Duodenal mucosa (tissue), 2 donors: ENCODE data around the gene ZCCHC14.

ENCODE experiments used
- H3K27ac ChIP-seq: one replicate; pipeline ENCODE4 v1.7.0; 2013; ENCODE audit warnings: low read depth, low read length
- H3K27me3 ChIP-seq, 2 donors: one replicate each; pipeline ENCODE4 v1.7.0; 2013; ENCODE audit warnings: low read length in 2 of 2, control low read depth in 1 of 2; ENCODE audit not compliant: insufficient read depth in 2 of 2, control insufficient read depth in 1 of 2
- H3K36me3 ChIP-seq, 2 donors: one replicate each; pipeline ENCODE4 v1.7.0; 2013; ENCODE audit warnings: low read length in 2 of 2, control low read depth in 1 of 2; ENCODE audit not compliant: insufficient read depth in 2 of 2, control insufficient read depth in 1 of 2
- H3K4me1 ChIP-seq, 2 donors: one replicate each; pipeline ENCODE4 v1.7.0; 2013; ENCODE audit warnings: low read length in 2 of 2, control low read depth in 1 of 2; ENCODE audit not compliant: insufficient read depth in 2 of 2, control insufficient read depth in 1 of 2
- H3K4me3 ChIP-seq, 2 donors: one replicate each; pipeline ENCODE4 v1.7.0; 2013; ENCODE audit warnings: low read length in 2 of 2, low read depth in 1 of 2
- H3K9ac ChIP-seq, 2 donors: one replicate each; pipeline ENCODE4 v1.7.0; 2013; ENCODE audit warnings: low read length in 2 of 2, low read depth in 1 of 2
- H3K9me3 ChIP-seq, 2 donors: one replicate each; pipeline ENCODE4 v1.7.0; 2013; ENCODE audit warnings: low read length in 2 of 2, control low read depth in 1 of 2; ENCODE audit not compliant: control insufficient read depth in 1 of 2

The ZCCHC14 gene

GRCh38 chr16:87421003-87421912 is 71.6 kb downstream of the ZCCHC14 start:
- H3K4me1 ChIP-seq = no peaks in the 10 kb centered on the region
- no peaks in the 10 kb centered on the region for H3K27me3 ChIP-seq
- H3K4me3 ChIP-seq = no peak overlapping the region
- H3K9ac ChIP-seq = no peak overlapping the region
- no peak overlapping the region for H3K27ac ChIP-seq
- peaks cover 22 to 83% of the 10 kb centered on the region in 2 donors for H3K36me3 ChIP-seq
- H3K9me3 ChIP-seq = no peaks in the 10 kb centered on the region

- peaks cover 27 to 84% of the 10 kb centered on the region in 2 donors for H3K36me3 ChIP-seq
- H3K9me3 ChIP-seq = no peaks in the 10 kb centered on the region
- no peak overlapping the region for H3K9ac ChIP-seq
- no peaks in the 10 kb centered on the region for H3K4me1 ChIP-seq
- H3K27me3 ChIP-seq = no peaks in the 10 kb centered on the region
- H3K27ac ChIP-seq = no peak overlapping the region
- H3K4me3 ChIP-seq = no peak overlapping the region
Measured at GRCh38 chr16:87420026-87421002, 72.5 kb downstream of the ZCCHC14 start.

- Histone ChIP-seq H3K9ac (no peak overlapping the region), H3K36me3 (peaks cover 29 to 82% of the 10 kb centered on the region in 2 donors), H3K9me3 (no peaks in the 10 kb centered on the region), H3K27me3 (no peaks in the 10 kb centered on the region), H3K4me1 (no peaks in the 10 kb centered on the region), H3K4me3 (no peak overlapping the region), H3K27ac (no peak overlapping the region)
Measured at GRCh38 chr16:87418644-87419043, 74.2 kb downstream of the ZCCHC14 start.

GRCh38 chr16:87418216-87418615 is 74.6 kb downstream of the ZCCHC14 start:
- Histone ChIP-seq H3K4me1 (no peaks in the 10 kb centered on the region), H3K36me3 (peaks cover 29 to 82% of the 10 kb centered on the region in 2 donors), H3K9me3 (no peaks in the 10 kb centered on the region)

GRCh38 chr16:87417528-87417910 is 75.3 kb downstream of the ZCCHC14 start:
- Histone ChIP-seq H3K4me1 (no peaks in the 10 kb centered on the region), H3K27ac (no peak overlapping the region), H3K9me3 (no peaks in the 10 kb centered on the region), H3K27me3 (no peaks in the 10 kb centered on the region), H3K9ac (no peak overlapping the region), H3K36me3 (peaks cover 32 to 82% of the 10 kb centered on the region in 2 donors), H3K4me3 (no peak overlapping the region)

More at GRCh38 chr16:87418216-87418615, 74.6 kb downstream of the ZCCHC14 start:
- H3K9ac ChIP-seq = no peak overlapping the region
- H3K27me3 ChIP-seq = no peaks in the 10 kb centered on the region
- no peak overlapping the region for H3K4me3 ChIP-seq
- no peak overlapping the region for H3K27ac ChIP-seq

GRCh38 chr16:87416826-87417527 is 75.8 kb downstream of the ZCCHC14 start:
- H3K27me3 ChIP-seq = no peaks in the 10 kb centered on the region
- no peaks in the 10 kb centered on the region for H3K9me3 ChIP-seq
- no peak overlapping the region for H3K4me3 ChIP-seq
- no peak overlapping the region for H3K9ac ChIP-seq
- no peak overlapping the region for H3K27ac ChIP-seq
- H3K36me3 ChIP-seq = peaks cover 35 to 83% of the 10 kb centered on the region in 2 donors
- no peaks in the 10 kb centered on the region for H3K4me1 ChIP-seq

- Histone ChIP-seq H3K36me3 (peaks cover 35 to 83% of the 10 kb centered on the region in 2 donors), H3K4me3 (no peak overlapping the region)
Measured at GRCh38 chr16:87415441-87415840, 77.4 kb downstream of the ZCCHC14 start.

GRCh38 chr16:87414251-87414680 is 78.6 kb downstream of the ZCCHC14 start:
- H3K4me1 ChIP-seq = peaks cover 0 to 5% of the 10 kb centered on the region in 2 donors
- H3K9ac ChIP-seq = no peak overlapping the region
- H3K9me3 ChIP-seq = no peaks in the 10 kb centered on the region
- peaks cover 35 to 84% of the 10 kb centered on the region in 2 donors for H3K36me3 ChIP-seq
- H3K4me3 ChIP-seq = no peak overlapping the region
- H3K27ac ChIP-seq = no peak overlapping the region
- no peaks in the 10 kb centered on the region for H3K27me3 ChIP-seq

More at GRCh38 chr16:87415441-87415840, 77.4 kb downstream of the ZCCHC14 start:
- no peak overlapping the region for H3K27ac ChIP-seq
- no peaks in the 10 kb centered on the region for H3K27me3 ChIP-seq
- H3K9me3 ChIP-seq = no peaks in the 10 kb centered on the region
- H3K4me1 ChIP-seq = peaks cover 0 to 5% of the 10 kb centered on the region in 2 donors
- no peak overlapping the region for H3K9ac ChIP-seq

GRCh38 chr16:87412996-87413421 is 79.8 kb downstream of the ZCCHC14 start:
- Histone ChIP-seq H3K9ac (no peak overlapping the region), H3K9me3 (no peaks in the 10 kb centered on the region), H3K27ac (no peak overlapping the region), H3K4me3 (no peak overlapping the region), H3K36me3 (peaks cover 28 to 86% of the 10 kb centered on the region in 2 donors), H3K4me1 (peaks cover 0 to 5% of the 10 kb centered on the region in 2 donors), H3K27me3 (no peaks in the 10 kb centered on the region)
